Gastroesophageal sphincter (tissue), 4 donors: ENCODE measurements around the gene HINT1. TPM values are rescaled to one million over a fixed set of nuclear protein-coding genes. Genes with fewer than 3 reads are reported as not detected.

Experiments used
- ATAC-seq: fragments of 150-250 bp; one replicate; pipeline ENCODE4 v1.9.1; 2016; ENCODE audit warnings: mild to moderate bottlenecking, moderate library complexity
- H3K27ac ChIP-seq, 4 donors: fragments of 200-600 bp; sonication (generic) in 3 of 4; 1 replicate in 3 of 4; 2 replicates in 1 of 4; pipeline ENCODE4 v1.5.1; 2016 to 2019
- H3K27me3 ChIP-seq: fragments of 200-600 bp; sonication (generic); one replicate; pipeline ENCODE4 v1.5.1; 2019
- H3K36me3 ChIP-seq, 2 donors: fragments of 200-600 bp; sonication (generic); one replicate each; pipeline ENCODE4 v1.5.1; 2019; ENCODE audit warnings: control low read depth in 1 of 2
- H3K4me1 ChIP-seq, 3 donors: fragments of 200-600 bp; sonication (generic); 1 replicate in 2 of 3; 2 replicates in 1 of 3; pipeline ENCODE4 v1.5.1; 2016 to 2019; ENCODE audit warnings: control low read depth in 2 of 3
- H3K4me3 ChIP-seq, 2 donors: fragments of 200-600 bp; sonication (generic); one replicate each; pipeline ENCODE4 v1.5.1; 2019; ENCODE audit warnings: mild to moderate bottlenecking in 1 of 2, moderate library complexity in 1 of 2
- H3K9me3 ChIP-seq, 3 donors: fragments of 200-600 bp; sonication (generic); one replicate each; pipeline ENCODE4 v1.5.1; 2017 to 2019; ENCODE audit warnings: control low read depth in 2 of 3
- EP300 ChIP-seq: sonication (generic); formaldehyde crosslinking; IDR thresholded peaks from one replicate; pipeline ENCODE4 v1.6.1; 2017; ENCODE audit warnings: antibody characterized with exemption, mild to moderate bottlenecking
- POLR2A ChIP-seq, 2 donors: fragments of 450-650 bp; IDR thresholded peaks; one replicate each; pipeline ENCODE4 v1.6.1; 2017; ENCODE audit warnings: antibody characterized with exemption in 2 of 2, mild to moderate bottlenecking in 2 of 2, moderate library complexity in 1 of 2
- POLR2AphosphoS5 ChIP-seq: sonication (generic); formaldehyde crosslinking; IDR thresholded peaks from one replicate; pipeline ENCODE4 v1.6.1; 2017; ENCODE audit warnings: antibody characterized with exemption
- WGBS, 2 donors: methylation state at CpG; one replicate each; pipeline ENCODE4 v1.1.5; 2018; ENCODE audit warnings: low coverage in 1 of 2; 5-methylcytosine and 5-hydroxymethylcytosine counted together
- total RNA-seq, 4 donors: library from RNA; depleted of rRNA; stranded (reverse); fragments of >200 nt; gene quantifications; one replicate each; pipeline ENCODE4 v1.1.0, GENCODE V29; 2016
- TF ChIP-seq, protein P1 (sequence below), 4 experiments: fragments of 200-600 bp in 2 of 4; fragments of 450-650 bp in 2 of 4; sonication (generic) in 1 of 4; IDR thresholded peaks; one replicate each; pipeline ENCODE4 v1.5.1; 2017 to 2019; ENCODE audit warnings: antibody characterized with exemption in 4 of 4, mild to moderate bottlenecking in 2 of 4, moderate library complexity in 2 of 4

HINT1 gene
- total RNA-seq, 4 donors from 2014 or later = 120 to 239 (median 209) TPM

- H3K4me3 ChIP-seq = no peak overlapping the region
- no peaks in the 10 kb centered on the region for H3K27me3 ChIP-seq
- H3K36me3 ChIP-seq = peaks cover 0 to 56% of the 10 kb centered on the region in 2 donors
- H3K9me3 ChIP-seq = no peaks in the 10 kb centered on the region
- TF ChIP-seq POLR2A (IDR thresholded peaks at IDR 0.05) (no peak), EP300 (no peak), POLR2AphosphoS5 (no peak)
- TF ChIP-seq, protein P1, sequence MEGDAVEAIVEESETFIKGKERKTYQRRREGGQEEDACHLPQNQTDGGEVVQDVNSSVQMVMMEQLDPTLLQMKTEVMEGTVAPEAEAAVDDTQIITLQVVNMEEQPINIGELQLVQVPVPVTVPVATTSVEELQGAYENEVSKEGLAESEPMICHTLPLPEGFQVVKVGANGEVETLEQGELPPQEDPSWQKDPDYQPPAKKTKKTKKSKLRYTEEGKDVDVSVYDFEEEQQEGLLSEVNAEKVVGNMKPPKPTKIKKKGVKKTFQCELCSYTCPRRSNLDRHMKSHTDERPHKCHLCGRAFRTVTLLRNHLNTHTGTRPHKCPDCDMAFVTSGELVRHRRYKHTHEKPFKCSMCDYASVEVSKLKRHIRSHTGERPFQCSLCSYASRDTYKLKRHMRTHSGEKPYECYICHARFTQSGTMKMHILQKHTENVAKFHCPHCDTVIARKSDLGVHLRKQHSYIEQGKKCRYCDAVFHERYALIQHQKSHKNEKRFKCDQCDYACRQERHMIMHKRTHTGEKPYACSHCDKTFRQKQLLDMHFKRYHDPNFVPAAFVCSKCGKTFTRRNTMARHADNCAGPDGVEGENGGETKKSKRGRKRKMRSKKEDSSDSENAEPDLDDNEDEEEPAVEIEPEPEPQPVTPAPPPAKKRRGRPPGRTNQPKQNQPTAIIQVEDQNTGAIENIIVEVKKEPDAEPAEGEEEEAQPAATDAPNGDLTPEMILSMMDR (IDR thresholded peaks at IDR 0.05) = no peak
- H3K4me1 ChIP-seq = peaks cover 0 to 5% (median 0%) of the 10 kb centered on the region in 3 donors
- whole genome bisulfite sequencing, 2 donors = 94 to 100% methylated on average over 2 of the region's 2 CpGs
- H3K27ac ChIP-seq = no peak overlapping the region
- no peak for ATAC-seq
Observed at GRCh38 chr5:131156385-131156784, 8.7 kb downstream of the HINT1 start.

DNA sequence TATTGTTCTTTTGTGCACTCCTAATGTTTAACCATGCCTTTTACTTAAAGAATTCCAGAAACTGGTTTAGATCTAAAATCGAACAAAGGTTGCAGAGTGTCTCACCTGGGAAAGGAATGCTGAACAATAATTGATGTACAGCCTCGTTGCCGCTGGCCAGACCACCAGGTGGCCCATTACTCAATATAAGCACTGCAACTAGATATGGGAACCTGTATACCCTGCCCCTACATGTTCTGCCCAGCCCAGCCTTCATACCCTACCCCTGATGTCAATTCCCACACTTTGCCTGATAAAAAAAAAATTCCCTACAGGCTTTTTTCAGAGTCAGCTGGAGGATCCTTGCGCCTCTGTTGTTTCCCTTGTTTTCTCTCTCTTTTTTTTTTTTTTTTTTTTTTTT is 13.8 kb downstream of the HINT1 start:
- Histone ChIP-seq H3K36me3 (peaks cover 0 to 6% of the 10 kb centered on the region in 2 donors), H3K9me3 (no peaks in the 10 kb centered on the region), H3K27ac (no peak overlapping the region), H3K27me3 (no peaks in the 10 kb centered on the region), H3K4me3 (no peak overlapping the region), H3K4me1 (no peaks in the 10 kb centered on the region)
- 50 to 69% methylated on average over 2 to 3 of the region's 4 CpGs for WGBS, 2 donors
- no peak for ATAC-seq
- no peak for TF ChIP-seq POLR2A (IDR thresholded peaks at IDR 0.05)
- no peak for TF ChIP-seq POLR2AphosphoS5
- TF ChIP-seq, protein P1 (IDR thresholded peaks at IDR 0.05) = no peak
- TF ChIP-seq EP300 = no peak

- WGBS, 2 donors = 90 to 100% methylated on average over 1 to 6 of the region's 7 CpGs
- H3K4me3 ChIP-seq = no peak overlapping the region
- no peaks in the 10 kb centered on the region for H3K9me3 ChIP-seq
- no peaks in the 10 kb centered on the region for H3K4me1 ChIP-seq
- no peak overlapping the region for H3K27ac ChIP-seq
- TF ChIP-seq, protein P1 (IDR thresholded peaks at IDR 0.05) = no peak
- TF ChIP-seq EP300 = no peak
- no peak for TF ChIP-seq POLR2A (IDR thresholded peaks at IDR 0.05)
- TF ChIP-seq POLR2AphosphoS5 = no peak
- ATAC-seq = no peak
- H3K27me3 ChIP-seq = no peaks in the 10 kb centered on the region
- H3K36me3 ChIP-seq = no peaks in the 10 kb centered on the region
Observed at GRCh38 chr5:131150408-131150807, 14.6 kb downstream of the HINT1 start.

DNA sequence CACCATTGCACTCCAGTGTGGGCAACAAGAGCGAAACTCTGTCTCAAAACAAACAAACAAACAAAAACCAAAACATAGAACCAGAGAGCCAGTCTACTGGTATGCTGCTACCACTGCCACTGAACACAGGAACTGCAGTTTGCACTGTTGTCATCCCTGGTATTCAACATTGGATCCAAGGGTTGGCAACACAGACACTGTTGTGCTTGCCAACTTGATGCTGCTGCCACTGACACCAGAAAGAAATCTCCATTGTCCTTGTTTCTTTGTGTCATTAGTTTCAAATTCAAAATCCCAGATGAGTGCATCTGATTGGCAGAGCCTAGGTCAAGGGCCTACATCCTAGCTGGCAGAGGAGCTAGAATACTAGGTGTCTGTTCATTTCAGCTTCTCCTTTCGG is 16.2 kb downstream of the HINT1 start:
- H3K27ac ChIP-seq = no peak overlapping the region
- H3K4me3 ChIP-seq = no peak overlapping the region
- H3K27me3 ChIP-seq = no peaks in the 10 kb centered on the region
- WGBS, 2 donors = 83 to 100% methylated on average over 1 of the region's 2 CpGs
- H3K4me1 ChIP-seq = no peaks in the 10 kb centered on the region
- no peaks in the 10 kb centered on the region for H3K9me3 ChIP-seq
- no peak for TF ChIP-seq POLR2A (IDR thresholded peaks at IDR 0.05)
- TF ChIP-seq EP300 = no peak
- H3K36me3 ChIP-seq = no peaks in the 10 kb centered on the region
- no peak for ATAC-seq

DNA sequence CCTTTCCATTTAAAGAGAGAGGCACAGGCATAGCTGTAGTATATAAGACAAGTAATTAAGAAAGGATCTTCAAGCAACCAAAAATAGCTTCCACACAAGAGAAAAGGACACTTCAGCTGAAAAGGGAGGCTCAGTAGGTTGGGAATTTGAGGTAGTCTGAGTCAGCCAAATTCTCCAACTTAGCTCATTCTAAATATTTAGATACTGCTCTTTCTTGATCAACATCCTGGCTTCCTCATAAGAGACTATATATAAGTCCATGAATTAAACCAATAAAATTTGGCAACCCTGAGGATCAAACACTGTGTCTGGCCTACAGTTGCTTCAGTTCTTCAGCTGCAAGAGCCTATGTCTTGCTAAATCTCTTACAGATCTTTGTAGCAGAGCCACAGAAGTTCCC is 17.8 kb downstream of the HINT1 start:
- H3K9me3 ChIP-seq = no peaks in the 10 kb centered on the region
- H3K36me3 ChIP-seq = no peaks in the 10 kb centered on the region
- no peak for ATAC-seq
- H3K27me3 ChIP-seq = no peaks in the 10 kb centered on the region
- H3K27ac ChIP-seq = no peak overlapping the region
- H3K4me3 ChIP-seq = no peak overlapping the region
- TF ChIP-seq EP300 (no peak), POLR2AphosphoS5 (no peak), POLR2A (IDR thresholded peaks at IDR 0.05) (no peak)
- TF ChIP-seq, protein P1 (IDR thresholded peaks at IDR 0.05) = no peak
- no peaks in the 10 kb centered on the region for H3K4me1 ChIP-seq
